NCI-H82 (cell line): ENCODE data around the gene ZBTB34.

ENCODE experiments used
- DNase-seq: peaks from one replicate; lab custom pipeline; 2025; lab: John Stamatoyannopoulos, UW

The ZBTB34 gene

GRCh38 chr9:126842977-126843799, 17.3 kb upstream of the ZBTB34 start:
- DNase-seq, result no peak

- DNase-seq, result no peak
Observed at GRCh38 chr9:126844085-126844484, 16.4 kb upstream of the ZBTB34 start.

- no peak for DNase-seq
Observed at GRCh38 chr9:126847051-126847450, 13.4 kb upstream of the ZBTB34 start.

- DNase-seq, result no peak
Observed at GRCh38 chr9:126849591-126850225, 10.7 kb upstream of the ZBTB34 start.

- peak; percentile 73 for DNase-seq
Observed at GRCh38 chr9:126851286-126851880, 9.1 kb upstream of the ZBTB34 start.

GRCh38 chr9:126852086-126852688, 8.3 kb upstream of the ZBTB34 start:
- DNase-seq, result no peak

- DNase-seq, result no peak
Observed at GRCh38 chr9:126853667-126854066, 6.8 kb upstream of the ZBTB34 start.

GRCh38 chr9:126854734-126855133, 5.7 kb upstream of the ZBTB34 start:
- no peak for DNase-seq

- no peak for DNase-seq
Observed at GRCh38 chr9:126856326-126856877, 4.0 kb upstream of the ZBTB34 start.

- no peak for DNase-seq
Observed at GRCh38 chr9:126857261-126857960, 3.0 kb upstream of the ZBTB34 start.

- DNase-seq, result no peak
Observed at GRCh38 chr9:126859111-126859510, 1.3 kb upstream of the ZBTB34 start.

- DNase-seq, result peak; percentile 47
Observed at GRCh38 chr9:126860757-126861466, 473 bp downstream of the ZBTB34 start.

GRCh38 chr9:126861707-126862103, 1.3 kb downstream of the ZBTB34 start:
- DNase-seq, result peak; percentile 44

- peak; percentile 55 for DNase-seq
Observed at GRCh38 chr9:126862104-126862761, 1.8 kb downstream of the ZBTB34 start.

- no peak for DNase-seq
Observed at GRCh38 chr9:126864771-126865170, 4.3 kb downstream of the ZBTB34 start.

- DNase-seq, result no peak
Observed at GRCh38 chr9:126869368-126869767, 8.9 kb downstream of the ZBTB34 start.

- no peak for DNase-seq
Observed at GRCh38 chr9:126872516-126872915, 12.1 kb downstream of the ZBTB34 start.

GRCh38 chr9:126874546-126875314, 14.3 kb downstream of the ZBTB34 start:
- DNase-seq, result no peak

GRCh38 chr9:126875756-126876510, 15.5 kb downstream of the ZBTB34 start:
- DNase-seq, result no peak
